Caco-2 (cell line): ENCODE measurements around the gene KHDRBS1. TPM values are rescaled to one million over a fixed set of nuclear protein-coding genes. Genes with fewer than 3 reads are reported as not detected.

ENCODE experiments used
- BruUV-seq: library from RNA; stranded (reverse); fragments of 400-500 nt; replicated peaks from 2 replicates; lab custom pipeline; 2021; lab: Mats Ljungman, UMichigan
- CTCF ChIA-PET: fragments of 300-600 bp; sonication (Branson Sonifier 250); formaldehyde crosslinking; loops from one replicate; lab custom pipeline; 2022; ENCODE audit warnings: antibody characterized with exemption; lab: Charles Lee
- POLR2A ChIA-PET: fragments of 300-600 bp; sonication (Branson Sonifier 250); formaldehyde crosslinking; loops from one replicate; lab custom pipeline; 2022; ENCODE audit warnings: antibody characterized with exemption; lab: Charles Lee
- DNase-seq, 2 experiments: peaks; one replicate each; pipeline versions ENCODE4 v3.0.0 to v3.0.0-alpha.2; 2020 to 2022
- H3K27me3 ChIP-seq: replicated peaks from 2 replicates; pipeline ENCODE4 v1.6.0; 2011; ENCODE audit warnings: low read length; ENCODE audit not compliant: control insufficient read depth, insufficient read depth
- H3K36me3 ChIP-seq: 2 replicates; pipeline ENCODE4 v1.5.1; 2011; ENCODE audit warnings: low read length; ENCODE audit not compliant: control insufficient read depth, insufficient read depth
- H3K4me1 ChIP-seq: fragments of 250-450 bp; sonication (Bioruptor Pico); 2 replicates; pipeline ENCODE4 v1.5.1; 2020; ENCODE audit warnings: mild to moderate bottlenecking
- H3K4me3 ChIP-seq: 2 replicates; pipeline ENCODE4 v1.5.1; 2011; ENCODE audit warnings: low read depth, mild to moderate bottlenecking, control low read depth, low read length
- H3K9me3 ChIP-seq: fragments of 250-450 bp; sonication (Bioruptor Pico); 2 replicates; pipeline ENCODE4 v1.5.1; 2020; ENCODE audit warnings: mild to moderate bottlenecking, moderate library complexity
- H3K27ac Mint-ChIP-seq: one replicate; pipeline ENCODE4 v1.8.0; 2022; ENCODE audit warnings: mixed read lengths; ENCODE audit not compliant: unreplicated experiment
- H3K27me3 Mint-ChIP-seq: one replicate; pipeline ENCODE4 v1.8.0; 2022; ENCODE audit warnings: mixed read lengths; ENCODE audit not compliant: insufficient read depth, unreplicated experiment
- H3K36me3 Mint-ChIP-seq: one replicate; pipeline ENCODE4 v1.8.0; 2022; ENCODE audit warnings: mild to moderate bottlenecking, mixed read lengths; ENCODE audit not compliant: insufficient read depth, unreplicated experiment
- H3K4me1 Mint-ChIP-seq: one replicate; pipeline ENCODE4 v1.8.0; 2022; ENCODE audit warnings: low read depth, mixed read lengths; ENCODE audit not compliant: unreplicated experiment
- H3K4me3 Mint-ChIP-seq: one replicate; pipeline ENCODE4 v1.8.0; 2022; ENCODE audit warnings: mild to moderate bottlenecking, moderate library complexity, mixed read lengths; ENCODE audit not compliant: unreplicated experiment
- H3K9me3 Mint-ChIP-seq: one replicate; pipeline ENCODE4 v1.8.0; 2022; ENCODE audit warnings: mixed read lengths; ENCODE audit not compliant: unreplicated experiment
- intact Hi-C: fragments of 100-400 bp; cut with micrococcal nuclease; formaldehyde crosslinking; loops from one replicate; pipeline ENCODE4 v1.10.0; 2022; ENCODE audit not compliant: unreplicated experiment
- total RNA-seq: library from RNA; stranded (reverse); gene quantifications from 2 replicates; pipeline ENCODE4 v1.2.3, GENCODE V29; 2022
- TF ChIP-seq, protein P1 (sequence below), 2 experiments: fragments of 200-600 bp in 1 of 2; IDR thresholded peaks; 1 replicate in 1 of 2; 2 replicates in 1 of 2; pipeline versions ENCODE4 v1.5.1 to v1.8.0; 2011 to 2022; ENCODE audit warnings: antibody characterized with exemption in 1 of 2, control low read depth in 1 of 2, inconsistent platforms in 1 of 2, low read depth in 1 of 2, low read length in 1 of 2, mild to moderate bottlenecking in 1 of 2, moderate library complexity in 1 of 2; ENCODE audit not compliant: insufficient read depth in 1 of 2, severe bottlenecking in 1 of 2, unreplicated experiment in 1 of 2

KHDRBS1 gene
- total RNA-seq, 1 experiment from 2014 or later = 137 TPM

DNA sequence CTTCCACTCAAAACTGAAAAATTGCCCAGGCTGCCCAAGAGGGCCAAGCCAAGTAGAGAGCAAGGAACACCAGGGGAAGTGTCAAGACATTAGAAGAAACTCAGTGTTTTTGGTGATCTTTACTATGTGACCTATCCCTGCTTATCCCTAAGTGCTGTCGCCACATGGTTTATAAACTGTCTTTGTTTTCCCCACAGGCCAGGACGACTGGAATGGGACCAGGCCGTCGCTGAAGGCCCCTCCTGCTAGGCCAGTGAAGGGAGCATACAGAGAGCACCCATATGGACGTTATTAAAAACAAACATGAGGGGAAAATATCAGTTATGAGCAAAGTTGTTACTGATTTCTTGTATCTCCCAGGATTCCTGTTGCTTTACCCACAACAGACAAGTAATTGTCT, 28.7 kb downstream of the KHDRBS1 start:
- no peaks in the 10 kb centered on the region for H3K27me3 ChIP-seq
- Mint-ChIP-seq H3K27me3 (no peaks in the 10 kb centered on the region), H3K9me3 (no peaks in the 10 kb centered on the region), H3K4me3 (no peak overlapping the region), H3K27ac (no peak overlapping the region), H3K4me1 (no peaks in the 10 kb centered on the region), H3K36me3 (peaks cover 36% of the 10 kb centered on the region)
- H3K4me3 ChIP-seq = no peak overlapping the region
- no peaks in the 10 kb centered on the region for H3K4me1 ChIP-seq
- intact Hi-C loops = no loop called here
- CTCF ChIA-PET = no interaction called here
- BruUV-seq = no TSS peak
- H3K36me3 ChIP-seq = peaks cover 1% of the 10 kb centered on the region; the same call in 1 of the 2 replicates
- POLR2A ChIA-PET = no interaction called here
- no peak for DNase-seq
- TF ChIP-seq, protein P1, sequence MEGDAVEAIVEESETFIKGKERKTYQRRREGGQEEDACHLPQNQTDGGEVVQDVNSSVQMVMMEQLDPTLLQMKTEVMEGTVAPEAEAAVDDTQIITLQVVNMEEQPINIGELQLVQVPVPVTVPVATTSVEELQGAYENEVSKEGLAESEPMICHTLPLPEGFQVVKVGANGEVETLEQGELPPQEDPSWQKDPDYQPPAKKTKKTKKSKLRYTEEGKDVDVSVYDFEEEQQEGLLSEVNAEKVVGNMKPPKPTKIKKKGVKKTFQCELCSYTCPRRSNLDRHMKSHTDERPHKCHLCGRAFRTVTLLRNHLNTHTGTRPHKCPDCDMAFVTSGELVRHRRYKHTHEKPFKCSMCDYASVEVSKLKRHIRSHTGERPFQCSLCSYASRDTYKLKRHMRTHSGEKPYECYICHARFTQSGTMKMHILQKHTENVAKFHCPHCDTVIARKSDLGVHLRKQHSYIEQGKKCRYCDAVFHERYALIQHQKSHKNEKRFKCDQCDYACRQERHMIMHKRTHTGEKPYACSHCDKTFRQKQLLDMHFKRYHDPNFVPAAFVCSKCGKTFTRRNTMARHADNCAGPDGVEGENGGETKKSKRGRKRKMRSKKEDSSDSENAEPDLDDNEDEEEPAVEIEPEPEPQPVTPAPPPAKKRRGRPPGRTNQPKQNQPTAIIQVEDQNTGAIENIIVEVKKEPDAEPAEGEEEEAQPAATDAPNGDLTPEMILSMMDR (IDR thresholded peaks at IDR 0.05; ENCODE audit: insufficient read depth in 1 of 2, low read depth in 1 of 2, low read length in 1 of 2, severe bottlenecking in 1 of 2, unreplicated experiment in 1 of 2) = no peak
- H3K9me3 ChIP-seq = no peaks in the 10 kb centered on the region

DNA sequence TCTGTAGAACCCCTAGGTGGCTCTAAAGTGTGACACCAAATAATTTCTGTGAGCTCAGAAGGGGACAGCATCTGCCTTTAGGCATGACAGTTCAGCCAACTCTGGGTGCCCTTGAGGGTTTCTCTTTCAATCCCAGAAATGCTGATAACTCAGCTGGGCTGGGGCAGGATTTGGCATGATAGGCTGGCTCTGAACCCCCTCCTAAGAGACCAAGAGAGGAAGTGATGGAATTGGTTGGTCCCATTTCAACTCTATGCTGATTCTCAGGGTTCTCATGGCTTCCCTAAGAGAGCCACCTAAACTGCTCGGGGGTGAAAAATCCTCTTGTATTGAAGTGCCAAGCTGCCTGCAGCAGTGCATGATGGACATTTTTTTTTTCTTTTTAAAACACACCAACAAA, 30.6 kb downstream of the KHDRBS1 start:
- intact Hi-C loops = no loop called here
- no peak overlapping the region for H3K4me3 ChIP-seq
- no peaks in the 10 kb centered on the region for H3K9me3 Mint-ChIP-seq
- TF ChIP-seq, protein P1 (IDR thresholded peaks at IDR 0.05; ENCODE audit: insufficient read depth in 1 of 2, low read depth in 1 of 2, low read length in 1 of 2, severe bottlenecking in 1 of 2, unreplicated experiment in 1 of 2) = no peak
- H3K27me3 Mint-ChIP-seq = no peaks in the 10 kb centered on the region
- H3K27ac Mint-ChIP-seq = no peak overlapping the region
- no peak overlapping the region for H3K4me3 Mint-ChIP-seq
- CTCF ChIA-PET = interaction anchor here (1.1 kb wide), 1 partner anchor 28 kb away, joined by 4 read pairs; the partner anchor contains the start of gene TMEM39B
- H3K9me3 ChIP-seq = no peaks in the 10 kb centered on the region
- H3K4me1 ChIP-seq = no peaks in the 10 kb centered on the region
- no TSS peak for BruUV-seq
- no peaks in the 10 kb centered on the region for H3K27me3 ChIP-seq
- DNase-seq = no peak
- peaks cover 28% of the 10 kb centered on the region for H3K36me3 Mint-ChIP-seq
- H3K36me3 ChIP-seq = no peaks in the 10 kb centered on the region
- H3K4me1 Mint-ChIP-seq = no peaks in the 10 kb centered on the region
- POLR2A ChIA-PET = no interaction called here

DNA sequence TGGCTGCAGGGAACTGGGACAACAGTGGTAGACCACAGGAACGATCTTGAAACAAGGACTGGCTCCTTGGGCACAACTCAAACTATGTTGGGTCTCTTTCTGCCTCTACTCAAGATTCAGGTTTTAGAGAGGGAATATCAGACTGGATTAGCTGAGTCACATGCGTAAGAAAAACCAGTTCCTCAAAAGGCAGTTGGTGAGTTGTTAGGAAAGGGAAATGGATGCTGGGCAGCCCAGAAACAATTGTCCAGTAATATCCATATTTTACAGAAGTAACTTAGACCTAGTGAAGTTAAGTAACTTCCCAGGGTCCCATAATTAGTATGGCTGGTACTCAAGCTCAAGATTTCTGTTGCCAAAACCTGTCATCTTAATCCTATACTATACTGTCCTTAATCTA, 32.1 kb downstream of the KHDRBS1 start:
- H3K27me3 ChIP-seq = no peaks in the 10 kb centered on the region
- intact Hi-C loops = no loop called here
- H3K4me1 Mint-ChIP-seq = no peaks in the 10 kb centered on the region
- no peak overlapping the region for H3K27ac Mint-ChIP-seq
- no peaks in the 10 kb centered on the region for H3K4me1 ChIP-seq
- TF ChIP-seq, protein P1 (IDR thresholded peaks at IDR 0.05; ENCODE audit: insufficient read depth in 1 of 2, low read depth in 1 of 2, low read length in 1 of 2, severe bottlenecking in 1 of 2, unreplicated experiment in 1 of 2) = no peak
- no peaks in the 10 kb centered on the region for H3K9me3 Mint-ChIP-seq
- DNase-seq = no peak
- ChIA-PET POLR2A (no interaction called here), CTCF (no interaction called here)
- H3K4me3 ChIP-seq = no peak overlapping the region
- H3K36me3 Mint-ChIP-seq = peaks cover 28% of the 10 kb centered on the region
- no peaks in the 10 kb centered on the region for H3K27me3 Mint-ChIP-seq
- no peaks in the 10 kb centered on the region for H3K9me3 ChIP-seq
- no TSS peak for BruUV-seq
- no peak overlapping the region for H3K4me3 Mint-ChIP-seq
- no peaks in the 10 kb centered on the region for H3K36me3 ChIP-seq
